HG02571 (cell line): ENCODE data around the gene KLF15.

ENCODE experiments used
- ATAC-seq: cut with Tn5 transposase; IDR thresholded peaks from one replicate; pipeline ENCODE4 v1.9.1; 2021; ENCODE audit warnings: mild to moderate bottlenecking, moderate library complexity; ENCODE audit not compliant: unreplicated experiment

Gene KLF15

DNA sequence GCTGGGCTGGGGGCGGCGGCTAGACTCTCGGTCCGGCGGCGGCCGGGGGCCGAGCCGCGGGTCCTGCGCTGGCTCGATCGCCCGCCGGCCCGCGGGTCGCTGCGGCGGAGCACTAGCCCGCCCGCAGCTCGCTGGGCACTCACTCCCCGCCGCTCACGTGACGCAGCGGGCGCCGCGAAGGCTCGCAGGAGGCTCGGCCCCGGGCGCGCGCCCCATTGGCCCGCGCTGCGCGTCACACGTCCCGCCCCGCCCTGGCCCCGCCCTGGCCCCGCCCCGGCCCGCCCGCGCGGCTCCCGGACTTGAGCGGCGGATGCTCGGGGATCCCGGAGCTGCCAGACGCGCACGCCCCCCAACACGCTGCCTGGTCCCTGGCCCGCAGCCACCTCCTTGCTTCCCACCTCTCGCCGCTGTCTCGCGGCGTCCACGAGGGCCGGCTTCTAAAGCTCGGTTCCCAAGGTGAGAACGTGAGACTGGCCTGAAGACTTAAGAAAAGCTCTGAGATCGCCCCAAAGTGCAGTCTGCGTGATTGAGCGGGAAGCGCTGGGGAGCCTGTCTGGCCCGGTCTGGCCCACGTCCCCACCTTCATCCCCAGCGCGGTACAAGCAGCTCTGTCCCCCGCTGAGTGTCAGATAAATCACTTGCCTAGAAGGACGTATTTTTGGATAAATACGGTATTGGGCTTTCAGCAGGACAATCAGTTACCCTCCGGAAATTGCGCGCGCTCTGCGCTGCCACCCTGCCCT lies at the start of gene KLF15:
Gene KLF15 (minus strand): TSS at position 114 of the 743 bp plus-strand sequence. CDS start 4,486 bp downstream, outside the sequence.
- ATAC-seq = peak; percentile 83

DNA sequence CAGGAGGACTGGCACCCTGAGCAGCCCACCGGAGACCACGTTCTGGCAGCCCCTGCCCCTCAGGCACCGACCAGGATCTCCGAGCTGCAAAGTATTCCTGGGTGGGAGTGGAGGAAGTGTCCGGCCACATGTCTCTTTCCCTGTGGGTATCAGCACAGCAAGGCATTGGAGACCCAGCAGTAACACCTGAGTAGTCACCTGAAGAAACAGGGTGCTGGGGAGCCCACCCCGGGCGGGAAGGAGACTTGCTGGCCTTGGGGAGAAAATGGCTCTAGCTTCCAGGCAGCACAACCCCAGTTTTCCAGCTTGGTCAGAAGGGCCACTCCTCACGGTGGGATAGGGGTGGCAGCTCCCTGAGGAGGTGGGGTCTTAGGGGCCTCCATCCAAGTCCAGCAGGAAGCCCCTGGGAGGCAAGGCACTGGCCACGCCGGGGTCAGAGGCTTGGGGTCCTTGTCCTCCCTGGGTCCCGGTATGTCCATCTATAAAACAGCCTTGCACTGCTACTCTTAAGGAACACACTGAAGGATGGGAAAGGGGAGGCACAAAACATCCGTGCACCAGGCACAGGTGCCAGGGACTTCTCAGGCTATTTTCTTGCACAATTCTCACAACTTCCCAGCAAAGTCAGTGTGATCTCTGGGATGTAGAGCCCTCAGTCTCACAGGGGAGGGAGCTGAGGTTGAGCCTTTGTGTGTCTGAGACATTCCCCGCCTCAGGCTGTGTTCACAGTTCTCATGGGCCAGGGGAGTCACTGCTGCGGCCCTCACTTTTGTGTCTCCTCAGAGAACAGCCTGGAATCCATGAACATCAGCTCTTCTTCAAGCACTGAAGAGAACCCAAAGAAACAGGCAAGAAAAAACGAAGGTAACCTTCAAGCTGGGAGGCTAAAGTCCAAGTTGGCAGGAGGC lies 49.4 kb upstream of the KLF15 start:
- no peak for ATAC-seq

DNA sequence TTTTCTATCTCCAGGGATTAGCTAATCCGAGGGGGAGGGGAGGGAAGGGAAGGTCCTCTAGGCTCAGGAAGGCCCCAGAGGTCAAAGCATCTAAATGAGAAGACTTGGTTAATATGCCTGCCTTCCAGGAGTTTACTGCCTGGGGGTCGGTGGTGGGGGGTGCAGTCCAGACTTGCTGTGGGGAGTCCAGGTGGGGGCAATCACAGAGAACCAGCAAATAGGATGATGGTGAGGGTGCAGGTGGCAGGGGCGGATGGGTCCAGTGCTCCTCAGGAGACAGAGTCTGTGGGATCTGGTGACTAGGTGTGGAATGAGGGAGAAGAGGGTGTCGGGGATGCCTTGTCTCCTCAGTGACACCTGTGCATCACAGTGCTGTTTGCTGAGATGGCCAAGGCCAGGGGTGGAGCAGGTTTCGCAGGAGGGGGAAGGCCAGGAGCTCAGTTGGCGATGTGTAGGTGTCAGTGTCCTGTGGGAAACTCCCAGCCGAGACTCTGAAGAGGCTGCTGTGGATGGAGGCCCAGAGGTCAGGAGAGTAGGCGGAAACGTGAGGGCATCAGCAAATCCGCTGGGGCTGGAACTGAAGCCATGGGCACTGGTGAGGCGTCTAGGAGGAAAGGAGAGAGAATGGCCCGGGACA lies 45.6 kb upstream of the KLF15 start:
- ATAC-seq = no peak

DNA sequence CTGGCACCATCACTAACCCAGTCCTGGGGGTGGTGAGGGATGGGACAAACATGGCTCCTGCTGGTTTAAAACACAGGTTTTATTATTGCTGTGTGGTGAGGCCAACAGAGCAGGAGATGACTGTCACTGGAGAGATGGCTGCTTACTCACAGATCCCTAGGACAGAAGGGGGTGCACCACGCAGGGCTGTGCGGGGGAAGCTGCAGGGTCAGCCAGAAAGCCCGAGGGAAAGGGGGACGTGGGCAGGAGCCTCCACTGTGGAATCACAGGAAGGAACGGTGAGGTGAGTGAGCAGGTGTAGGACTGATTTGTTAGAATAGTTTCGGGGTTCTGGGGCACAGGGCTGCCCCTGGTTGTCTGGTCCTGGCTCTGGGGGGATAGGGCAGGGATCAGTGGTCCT lies 45.0 kb upstream of the KLF15 start:
- no peak for ATAC-seq

DNA sequence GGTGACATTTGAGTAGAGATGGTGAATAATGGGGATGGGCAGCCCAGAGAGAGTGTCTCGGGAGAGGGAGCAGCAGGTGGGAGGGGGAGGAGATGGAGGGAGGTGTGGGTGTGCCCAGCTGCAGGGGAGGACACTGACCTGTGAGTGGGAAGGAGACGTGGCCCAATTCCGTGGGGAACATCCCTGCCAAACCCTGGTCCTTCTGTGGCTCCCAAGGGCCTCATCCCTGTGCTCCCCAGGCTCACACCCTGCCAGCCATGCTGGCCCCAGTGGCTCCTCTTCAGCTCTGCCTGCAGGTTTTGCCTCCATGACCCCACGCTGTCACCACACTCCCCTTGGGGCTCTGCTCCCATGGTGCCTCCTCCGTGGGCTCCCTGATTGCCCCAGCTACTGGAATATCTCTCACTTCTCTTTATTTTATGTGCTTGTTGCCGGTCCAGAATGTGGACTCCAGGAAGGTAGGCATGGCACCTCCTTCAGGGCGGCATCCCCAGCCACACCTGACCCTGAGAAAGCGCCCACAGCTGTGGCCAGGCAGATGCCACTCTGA lies 44.5 kb upstream of the KLF15 start:
- ATAC-seq = no peak

DNA sequence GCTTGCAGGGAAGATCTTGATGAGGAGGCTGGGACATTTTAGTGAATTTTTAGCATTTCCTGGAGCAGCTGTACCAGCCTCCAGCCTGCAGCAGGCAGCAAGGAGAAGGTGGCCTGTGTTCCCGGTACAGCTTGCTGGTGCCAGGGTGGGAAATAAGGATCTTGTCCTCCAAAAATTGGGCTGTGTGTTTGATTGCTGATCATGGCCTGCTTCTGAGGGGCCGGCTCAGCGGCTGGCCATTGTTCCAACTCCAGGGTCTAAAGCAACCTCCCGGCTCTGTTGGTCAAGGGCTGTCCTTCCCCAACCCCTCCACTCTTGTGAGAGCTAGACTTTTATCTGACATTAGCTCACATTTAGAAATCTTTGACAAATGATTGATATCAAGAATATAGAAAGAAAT lies 42.5 kb upstream of the KLF15 start:
- no peak for ATAC-seq

DNA sequence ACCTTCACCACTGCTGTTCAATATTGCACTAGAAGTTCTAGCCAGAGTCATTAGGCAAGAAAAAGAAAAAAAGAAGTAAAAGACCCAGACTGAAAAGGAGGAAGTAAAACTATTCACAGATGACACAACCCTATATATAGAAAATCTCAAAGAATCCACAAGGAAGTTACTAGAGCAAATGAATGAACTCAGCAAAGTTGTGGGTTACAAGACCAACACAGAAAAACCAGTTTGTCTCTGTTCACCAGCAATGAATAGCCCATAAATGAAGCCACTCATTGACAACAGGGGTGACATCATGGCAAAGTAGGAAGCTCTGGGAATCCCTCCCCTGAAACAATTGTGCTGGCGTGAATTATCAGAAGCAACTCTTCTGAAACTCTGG lies 42.1 kb upstream of the KLF15 start:
- no peak for ATAC-seq

DNA sequence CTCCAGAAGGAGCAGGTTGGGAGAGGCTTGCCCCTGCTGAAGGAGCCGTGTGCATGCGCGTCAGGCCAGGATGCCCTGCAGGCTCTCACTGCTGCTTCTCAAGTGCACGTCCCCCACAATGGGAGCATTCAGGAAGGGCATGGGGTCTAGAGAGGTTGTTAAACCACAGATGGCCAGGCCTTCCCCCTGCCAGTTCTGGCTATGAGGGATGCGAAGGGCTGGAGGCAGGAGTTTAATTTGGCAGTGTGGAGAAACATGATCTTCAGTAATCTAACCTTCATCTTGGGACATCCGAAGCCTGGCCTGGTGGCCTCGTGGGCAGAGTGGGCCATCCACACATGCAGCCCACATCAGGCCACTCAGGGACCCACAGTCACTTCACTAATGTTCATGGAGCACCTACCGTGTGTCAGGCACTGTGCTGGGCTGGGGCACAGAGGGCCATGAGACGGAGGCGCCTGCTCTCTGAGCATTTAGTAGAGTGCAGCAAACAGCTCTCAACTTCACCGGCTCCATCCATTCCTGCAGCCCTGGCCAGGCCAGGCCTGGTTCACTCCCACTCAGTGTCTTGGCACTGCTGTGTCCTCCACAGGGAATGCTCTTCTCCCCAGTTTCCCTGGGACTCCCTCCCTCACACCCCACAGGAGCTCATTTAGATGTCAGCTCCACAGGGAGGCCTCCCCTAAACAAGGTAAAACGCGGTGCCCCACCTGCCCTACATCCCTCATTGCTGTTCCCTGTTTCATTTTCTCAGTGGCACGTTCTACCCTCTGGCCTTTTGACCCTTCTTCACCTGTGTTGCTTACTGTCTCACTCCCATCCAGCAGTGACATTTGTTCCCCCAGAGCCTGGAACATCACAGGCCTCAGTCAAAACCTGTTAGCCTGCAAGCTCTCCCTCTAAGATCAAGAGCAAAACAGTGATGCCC lies 41.5 kb upstream of the KLF15 start:
- ATAC-seq = no peak

DNA sequence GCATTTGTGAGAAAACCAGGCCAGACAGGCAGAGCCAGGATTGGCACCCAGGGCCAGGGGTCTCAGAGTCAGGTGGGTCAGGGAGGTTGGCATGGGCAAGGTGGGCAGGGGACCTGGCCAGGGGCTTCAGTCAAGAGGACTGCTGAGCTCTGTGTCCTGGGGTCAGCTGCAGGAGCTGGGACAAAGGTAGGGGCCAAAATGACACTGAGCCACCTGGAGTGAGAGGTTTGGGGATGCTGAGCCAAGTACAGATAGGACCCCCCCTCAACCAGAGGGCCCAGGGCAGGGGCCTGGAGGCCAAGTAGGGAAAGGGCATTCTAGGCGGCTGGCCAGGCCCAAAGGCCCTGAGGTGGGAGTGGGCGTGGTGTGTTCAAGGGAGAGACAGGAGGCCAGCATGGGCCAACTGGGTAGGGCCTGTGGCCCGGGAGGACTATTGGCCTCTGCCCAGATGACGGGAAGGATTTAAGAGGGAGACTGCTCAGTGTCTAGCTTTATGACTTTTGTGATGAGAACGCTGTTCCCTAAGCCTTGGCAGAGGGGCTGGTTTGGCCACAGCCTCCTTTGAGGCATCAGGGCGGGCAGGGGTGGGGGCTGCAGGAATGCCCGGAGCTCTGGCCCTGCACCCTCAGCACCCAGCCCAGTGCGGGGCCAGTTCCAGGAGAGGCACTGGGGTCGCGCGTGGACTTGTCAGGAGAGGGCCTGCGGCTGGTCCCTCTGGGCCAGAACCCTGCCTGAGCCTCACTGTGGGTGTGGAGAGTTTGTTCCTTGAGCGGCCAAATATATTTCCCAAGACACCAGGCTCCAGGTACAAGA lies 40.6 kb upstream of the KLF15 start:
- ATAC-seq = no peak

DNA sequence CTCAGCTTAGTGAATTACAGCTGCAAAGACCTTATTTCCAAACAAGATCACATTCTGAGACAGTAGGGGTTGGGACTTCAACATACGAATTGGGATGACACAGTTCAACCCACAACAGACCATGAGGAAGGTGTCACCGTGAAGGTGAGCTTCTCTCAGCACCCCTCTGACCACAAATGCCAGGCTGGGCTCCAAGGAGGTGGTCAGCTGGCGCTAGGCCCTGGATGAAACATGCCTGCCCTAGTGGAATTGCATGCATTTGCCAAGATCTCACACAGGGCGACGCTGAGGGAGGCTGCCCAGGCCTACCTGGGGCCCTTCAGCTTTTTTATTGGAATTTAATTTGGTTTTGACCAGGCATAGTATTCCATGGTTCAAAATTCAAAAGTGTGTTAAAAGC lies 39.3 kb upstream of the KLF15 start:
- ATAC-seq = no peak

DNA sequence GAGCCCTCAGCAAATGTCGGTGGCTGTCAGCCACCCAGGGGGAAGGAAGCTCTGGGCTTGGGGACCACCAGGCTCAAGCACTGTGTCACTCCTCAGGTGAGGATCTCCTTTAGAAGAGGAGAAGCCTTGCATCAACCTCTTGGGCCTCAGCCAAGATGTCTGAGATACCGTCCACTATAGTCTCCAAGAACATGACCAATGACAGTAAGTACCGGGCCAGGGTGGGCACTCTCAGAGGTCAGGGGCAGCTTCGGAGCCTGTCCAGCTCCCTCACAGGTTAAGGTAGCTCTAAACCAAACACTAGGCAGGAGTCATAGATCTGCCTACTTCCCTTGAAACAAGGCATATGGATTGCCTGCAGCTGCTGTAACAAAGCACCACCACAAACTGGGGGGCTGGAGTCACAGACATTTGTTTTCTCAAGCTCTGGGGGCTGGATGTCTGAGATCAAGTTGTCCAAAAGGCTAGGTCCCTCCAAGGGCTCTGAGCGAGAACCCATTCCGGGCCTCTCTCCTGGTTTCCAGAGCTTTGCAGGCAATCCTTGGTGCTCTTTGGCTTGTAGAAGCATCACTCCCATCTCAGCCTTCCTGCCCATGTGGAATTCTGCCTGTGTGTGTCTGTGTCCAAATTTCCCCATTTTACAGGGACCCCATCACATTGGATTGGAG lies 38.8 kb upstream of the KLF15 start:
- no peak for ATAC-seq

DNA sequence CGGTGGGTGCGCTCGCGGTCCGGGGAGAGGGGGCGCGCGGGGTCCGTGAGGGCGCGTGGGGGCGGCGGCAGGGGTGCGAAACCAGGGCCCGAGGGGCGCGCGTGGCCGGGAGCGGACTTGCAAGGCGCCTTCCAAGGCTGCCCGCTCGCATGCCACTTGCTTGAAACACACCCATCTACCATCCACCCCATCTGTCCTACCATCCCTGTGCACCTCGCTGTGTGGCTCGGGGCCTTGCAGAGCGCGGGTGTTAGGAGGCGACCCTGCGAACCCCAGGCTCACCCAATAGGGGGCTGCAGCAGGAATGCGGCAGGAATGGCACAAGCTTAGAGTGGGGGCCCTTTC lies 37.7 kb upstream of the KLF15 start:
- no peak for ATAC-seq

DNA sequence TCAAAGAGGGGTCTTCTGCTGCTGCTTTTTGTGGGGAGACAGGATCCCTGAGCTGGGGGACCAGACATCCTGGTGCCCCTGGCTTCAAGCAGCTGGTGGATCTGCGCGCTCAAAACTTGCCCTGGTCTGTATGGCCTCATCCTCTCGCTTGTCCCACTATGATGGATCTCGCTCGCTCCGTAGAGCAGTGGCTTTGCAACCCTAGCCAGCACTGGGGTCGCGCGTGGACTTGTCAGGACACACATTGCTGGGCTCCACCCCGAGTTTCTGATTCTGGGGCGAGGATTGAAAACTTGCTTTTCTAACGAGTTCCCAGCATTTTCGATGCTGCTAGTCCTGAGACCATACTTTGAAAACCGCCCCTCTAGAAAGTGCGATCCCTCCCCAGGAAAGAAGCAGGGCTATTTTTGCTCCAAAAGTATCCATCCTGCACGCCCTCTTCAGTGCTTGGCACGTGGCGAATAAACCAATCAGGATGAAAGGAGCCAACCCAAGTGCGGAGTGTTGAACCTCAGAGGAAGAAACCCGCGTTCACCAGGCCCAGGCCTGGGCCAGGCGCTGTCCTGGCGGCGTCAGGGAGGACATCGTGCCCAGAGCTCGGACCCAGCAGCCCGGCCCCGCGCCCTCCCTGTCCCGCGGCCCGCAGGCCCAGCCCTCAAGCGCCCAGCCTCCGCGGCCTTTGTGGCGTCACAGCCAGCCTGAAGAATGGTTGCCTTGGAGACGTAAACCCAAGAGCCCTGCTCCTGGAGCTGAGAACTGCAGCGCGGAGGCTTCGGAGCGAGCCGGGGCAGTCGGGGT lies 37.2 kb upstream of the KLF15 start, which contains the start of gene CFAP100:
Gene CFAP100 (plus strand): TSS at position 731 of the 798 bp plus-strand sequence. CDS start 1,092 bp downstream, outside the sequence.
- no peak for ATAC-seq

DNA sequence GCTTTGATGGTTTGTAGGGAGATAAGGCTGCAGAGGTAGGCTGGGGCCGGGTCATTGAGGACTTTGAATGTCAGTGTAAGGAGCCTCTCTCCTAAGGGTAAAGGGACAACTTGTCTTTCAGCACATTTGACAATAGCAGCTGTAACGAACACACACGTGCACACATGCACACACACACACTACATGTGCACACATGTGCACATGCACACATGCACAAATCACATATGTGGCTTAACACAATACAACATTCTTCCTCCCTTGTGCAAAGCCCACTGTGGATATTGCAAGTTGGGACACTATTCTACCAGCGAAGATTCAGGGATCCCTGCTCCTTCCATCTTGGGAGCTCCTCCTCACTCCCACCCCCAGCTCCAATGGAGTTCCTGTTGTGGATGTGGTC lies 36.4 kb upstream of the KLF15 start:
- ATAC-seq = no peak

DNA sequence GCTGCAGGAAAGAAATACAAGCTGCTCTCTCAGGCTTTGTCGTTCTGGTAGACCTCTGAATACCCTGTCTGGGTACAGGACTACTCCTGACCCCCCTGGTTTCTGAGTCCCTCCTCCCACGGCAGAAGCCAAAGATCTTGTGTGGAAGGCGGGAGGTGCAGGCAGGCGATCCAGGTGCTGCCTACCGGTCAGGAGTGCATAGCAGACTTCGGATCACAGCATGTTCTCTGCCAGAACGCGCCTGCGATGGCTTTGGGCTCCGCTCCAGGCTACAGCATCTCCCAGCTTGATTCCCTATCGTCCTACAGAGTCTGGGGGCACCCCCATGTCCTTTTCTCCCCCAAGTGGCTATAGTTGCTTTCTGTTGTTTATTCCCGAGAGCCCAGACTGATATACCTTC lies 35.0 kb upstream of the KLF15 start:
- no peak for ATAC-seq

DNA sequence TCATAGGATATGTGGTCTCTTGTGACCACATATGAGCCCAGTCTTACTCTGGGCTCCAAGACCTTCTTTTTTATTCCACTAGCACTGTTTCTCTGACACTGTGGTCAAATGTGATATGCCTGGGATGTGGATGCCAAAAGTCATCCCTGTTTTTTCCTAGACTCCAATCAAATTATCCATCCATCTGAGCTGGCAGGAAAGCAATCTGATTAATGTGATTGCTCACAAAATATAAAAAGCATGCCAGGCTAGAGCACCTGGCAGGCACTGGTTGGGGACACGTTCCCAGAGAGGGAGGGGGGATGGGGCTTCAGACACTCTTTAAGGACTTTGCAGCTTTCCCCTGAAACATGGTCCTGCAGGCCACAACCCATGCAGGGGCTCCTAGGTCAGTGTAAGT lies 34.4 kb upstream of the KLF15 start:
- ATAC-seq = no peak

DNA sequence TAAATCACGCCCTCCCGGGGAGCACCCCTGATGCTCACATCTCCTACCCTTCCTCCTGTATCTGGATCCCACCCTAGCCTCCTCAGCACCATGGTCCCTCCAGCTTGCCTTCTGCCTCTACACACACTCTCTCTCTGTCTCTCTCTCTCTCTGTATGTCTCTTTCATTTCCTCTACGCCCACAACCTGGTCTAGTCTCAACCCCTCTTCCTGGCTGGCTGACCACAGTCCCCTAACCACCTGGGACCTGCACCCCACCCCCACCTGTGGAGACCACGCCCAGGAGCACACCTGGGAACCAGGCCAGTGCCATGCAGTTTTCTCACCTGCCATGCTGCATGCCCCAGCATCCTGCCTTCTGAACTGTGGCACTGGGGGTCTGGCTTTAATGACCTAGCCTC lies 33.5 kb upstream of the KLF15 start:
- ATAC-seq = no peak

DNA sequence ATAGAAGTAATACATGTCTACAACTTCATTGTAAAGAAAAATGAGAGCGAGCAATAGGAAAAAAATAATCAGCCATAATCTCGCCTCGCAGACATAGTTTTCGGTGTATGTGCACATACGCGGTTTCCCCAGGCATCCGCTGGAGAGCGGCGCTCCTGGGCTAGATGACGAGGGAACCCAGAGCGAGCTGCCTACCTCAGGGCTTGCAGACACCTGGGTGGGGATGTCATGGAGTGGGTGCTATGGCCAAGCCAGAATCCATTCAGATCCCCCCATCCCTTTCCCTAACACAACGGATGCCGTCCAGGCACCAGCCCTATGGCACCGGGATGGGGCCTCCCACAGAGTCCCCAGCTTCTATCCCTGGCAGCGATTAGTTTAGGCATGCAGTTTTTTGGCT lies 33.0 kb upstream of the KLF15 start:
- no peak for ATAC-seq
